Spinal cord (tissue), 10 donors: ENCODE measurements around the gene AKAP5. TPM values are rescaled to one million over a fixed set of nuclear protein-coding genes. Genes with fewer than 3 reads are reported as not detected.

Experiments used
- DNase-seq, 6 donors: peaks; one replicate each; pipeline versions ENCODE4 v3.0.0 to v3.0.0-alpha.2; 2013 to 2015; ENCODE audit warnings: low spot score in 6 of 6, low read depth in 4 of 6
- H3K27ac ChIP-seq: one replicate; pipeline ENCODE4 v1.5.1; 2013; ENCODE audit warnings: low read depth, low read length, control low read depth
- H3K27me3 ChIP-seq: one replicate; pipeline ENCODE4 v1.6.1; 2013; ENCODE audit warnings: low read length; ENCODE audit not compliant: control insufficient read depth, insufficient read depth
- H3K36me3 ChIP-seq: one replicate; pipeline ENCODE4 v1.6.1; 2013; ENCODE audit warnings: low read length; ENCODE audit not compliant: control insufficient read depth, insufficient read depth
- H3K4me1 ChIP-seq: one replicate; pipeline ENCODE4 v1.6.1; 2013; ENCODE audit warnings: low read length; ENCODE audit not compliant: control insufficient read depth, insufficient read depth
- H3K4me3 ChIP-seq: one replicate; pipeline ENCODE4 v1.5.1; 2013; ENCODE audit warnings: low read depth, low read length, control low read depth
- H3K9me3 ChIP-seq: one replicate; pipeline ENCODE4 v1.6.1; 2013; ENCODE audit warnings: low read length; ENCODE audit not compliant: control insufficient read depth, insufficient read depth
- WGBS: methylation state at CpG from one replicate; pipeline ENCODE4 v1.1.5; 2013; ENCODE audit warnings: missing lambda C conversion rate; ENCODE audit not compliant: insufficient coverage; 5-methylcytosine and 5-hydroxymethylcytosine counted together
- polyA plus RNA-seq, 2 donors: library from polyadenylated mRNA; unstranded; fragments of 120-200 nt; gene quantifications; one replicate each; pipeline ENCODE4 v1.2.1, GENCODE V29; 2013; ENCODE audit not compliant: insufficient read length in 2 of 2
- total RNA-seq, 2 donors: library from RNA; depleted of rRNA in 1 of 2; stranded (reverse); fragments of 120-200 nt in 1 of 2; fragments of >200 nt in 1 of 2; gene quantifications; one replicate each; pipeline versions ENCODE4 v1.2.3 to v1.2.4, GENCODE V29; 2013 to 2014
- donor health status: healthy.

AKAP5 gene
- total and polyA plus RNA-seq, 4 donors, result 3.0 to 10.7 (median 7.4) TPM

DNA sequence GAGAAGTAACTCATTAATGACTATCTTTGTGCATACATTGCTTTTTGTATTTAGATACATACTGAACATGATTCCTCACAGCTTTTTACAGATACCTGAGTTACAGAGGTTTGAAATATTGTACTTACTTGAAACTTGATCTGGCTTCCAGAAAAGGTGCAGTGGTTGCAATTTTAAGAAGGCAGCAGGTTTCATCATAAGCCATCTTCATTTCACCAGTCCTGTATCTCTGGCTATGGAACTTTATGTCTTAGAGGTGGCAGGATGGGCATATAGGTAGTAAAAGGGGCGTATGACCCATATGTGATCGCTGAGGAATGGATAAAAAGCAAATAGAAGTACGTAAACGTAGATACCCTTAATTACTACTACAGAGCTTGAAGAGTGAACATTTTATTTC lies 52.9 kb downstream of the AKAP5 start:
- H3K36me3 ChIP-seq, result no peaks in the 10 kb centered on the region
- no peaks in the 10 kb centered on the region for H3K27me3 ChIP-seq
- H3K27ac ChIP-seq, result no peak overlapping the region
- no peak overlapping the region for H3K4me3 ChIP-seq
- no CpG with 5 or more reads among the region's 4 CpGs for WGBS
- H3K4me1 ChIP-seq, result no peaks in the 10 kb centered on the region
- no peaks in the 10 kb centered on the region for H3K9me3 ChIP-seq
- no peak for DNase-seq

- H3K4me1 ChIP-seq, result no peaks in the 10 kb centered on the region
- H3K27me3 ChIP-seq, result no peaks in the 10 kb centered on the region
- H3K27ac ChIP-seq, result no peak overlapping the region
- DNase-seq, result no peak
- 100% methylated on average over 3 of the region's 4 CpGs for WGBS
- no peaks in the 10 kb centered on the region for H3K9me3 ChIP-seq
- H3K4me3 ChIP-seq, result no peak overlapping the region
- no peaks in the 10 kb centered on the region for H3K36me3 ChIP-seq
Observed at GRCh38 chr14:64520699-64521098, 55.4 kb downstream of the AKAP5 start.

GRCh38 chr14:64522591-64523355 lies 57.5 kb downstream of the AKAP5 start:
- Histone ChIP-seq H3K4me3 (no peak overlapping the region), H3K4me1 (no peaks in the 10 kb centered on the region), H3K27me3 (no peaks in the 10 kb centered on the region), H3K27ac (no peak overlapping the region), H3K9me3 (no peaks in the 10 kb centered on the region), H3K36me3 (no peaks in the 10 kb centered on the region)
- 100% methylated on average over 4 of the region's 9 CpGs for WGBS
- no peak for DNase-seq

Other genes with a start within 250 kb of the AKAP5 start
- gene ESR2, start 171.1 kb upstream of the AKAP5 start, total RNA-seq, result under 1 TPM; 0.69 to 0.77 TPM
- gene ESR2, start 171.1 kb upstream of the AKAP5 start, polyA plus RNA-seq, result under 1 TPM; 0.52 to 0.80 TPM
- gene MTHFD1, start 77.1 kb upstream of the AKAP5 start, total RNA-seq, result 10 to 100 TPM; 30.4 to 34.8 TPM
- gene MTHFD1, start 77.1 kb upstream of the AKAP5 start, polyA plus RNA-seq, result 10 to 100 TPM; 71.5 to 83.3 TPM
- gene ZBTB25, start 38.3 kb downstream of the AKAP5 start, total RNA-seq, result 10 to 100 TPM; 15.5 to 18.2 TPM
- 10 to 100 TPM; 13.3 to 17.1 TPM for gene ZBTB25, start 38.3 kb downstream of the AKAP5 start, polyA plus RNA-seq
- 10 to 100 TPM; 59.3 to 75.1 TPM for gene ZBTB1, start 39.3 kb downstream of the AKAP5 start, total RNA-seq
- 10 to 100 TPM; 35.7 to 39.0 TPM for gene ZBTB1, start 39.3 kb downstream of the AKAP5 start, polyA plus RNA-seq
- gene HSPA2, start 75.2 kb downstream of the AKAP5 start, total RNA-seq, result 10 to 100 TPM; 41.5 to 50.0 TPM
- 10 to 100 TPM; 33.7 to 38.3 TPM for gene HSPA2, start 75.2 kb downstream of the AKAP5 start, polyA plus RNA-seq
- 1 to 10 TPM; 1.4 TPM for gene PPP1R36, start 84.5 kb downstream of the AKAP5 start, total RNA-seq
- gene PPP1R36, start 84.5 kb downstream of the AKAP5 start, polyA plus RNA-seq, result 1 to 10 TPM in 1 of 2 donors, under 1 TPM in 1; 0.49 to 1.6 TPM
- gene PLEKHG3, start 238.9 kb downstream of the AKAP5 start, total RNA-seq, result 10 to 100 TPM; 32.1 to 45.6 TPM
- gene PLEKHG3, start 238.9 kb downstream of the AKAP5 start, polyA plus RNA-seq, result 10 to 100 TPM; 38.7 to 53.9 TPM